SK-N-MC (cell line): ENCODE results near the gene ALPP.

Experiments
- EZH2 ChIP-seq: fragments of 200-600 bp; sonication (generic); IDR thresholded peaks from one replicate; pipeline ENCODE4 v1.6.1; 2017; ENCODE audit warnings: antibody characterized with exemption
- FOXP2 ChIP-seq: optimal IDR thresholded peaks from 2 replicates; pipeline ENCODE3; 2011; ENCODE audit warnings: mild to moderate bottlenecking, moderate library complexity; ENCODE audit not compliant: insufficient read depth; ENCODE audit errors: extremely low read length, control extremely low read depth
- POLR2AphosphoS5 ChIP-seq: IDR thresholded peaks from 2 replicates; pipeline ENCODE4 v1.6.1; 2012; ENCODE audit warnings: mild to moderate bottlenecking, low read depth, low read length, borderline replicate concordance

DNA sequence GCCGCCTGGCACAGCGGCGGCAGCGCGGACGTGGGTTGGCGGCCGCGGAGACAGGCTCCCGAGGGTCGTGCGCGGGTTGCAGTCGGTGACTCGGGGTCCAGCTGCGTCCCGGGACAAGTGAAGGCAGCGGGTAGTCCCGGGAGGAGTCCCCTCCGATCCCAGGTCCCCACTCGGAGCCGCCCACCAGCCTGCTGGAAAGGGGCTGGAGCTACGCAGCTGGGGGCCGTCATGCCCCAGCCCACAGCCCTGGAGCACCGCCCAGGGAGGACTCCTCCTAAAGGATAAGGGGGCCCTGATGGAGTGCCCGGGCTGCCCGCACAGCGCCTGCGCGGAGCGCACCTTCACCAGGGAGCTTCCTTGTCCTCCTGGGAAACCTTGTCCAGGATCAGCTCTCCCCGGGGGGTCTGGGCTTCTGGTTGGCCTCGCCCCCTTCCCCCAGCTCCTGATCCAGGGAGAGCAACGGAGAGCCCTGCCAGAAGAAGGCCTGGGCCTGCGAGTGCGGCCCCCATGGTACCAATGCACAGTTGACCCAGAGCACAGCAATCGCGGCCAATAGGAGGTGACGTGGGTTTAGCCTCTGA, 25.9 kb upstream of the ALPP start:
- TF ChIP-seq EZH2 (no peak), POLR2AphosphoS5 (no peak), FOXP2 (no peak)
